Loucy (cell line): ENCODE results near the gene ZNF536.

Experiments used
- EZH2phosphoT487 ChIP-seq: fragments of 200-600 bp; IDR thresholded peaks from 2 replicates; pipeline ENCODE4 v1.6.1; 2018; ENCODE audit warnings: antibody characterized with exemption, mild to moderate bottlenecking, moderate library complexity, borderline replicate concordance
- TF ChIP-seq, protein P1 (sequence below): fragments of 200-600 bp; sonication (generic); conservative IDR thresholded peaks from 2 replicates; pipeline ENCODE4 v1.5.1; 2014; ENCODE audit warnings: mild to moderate bottlenecking, antibody characterized with exemption, low read length

- TF ChIP-seq, protein P1, sequence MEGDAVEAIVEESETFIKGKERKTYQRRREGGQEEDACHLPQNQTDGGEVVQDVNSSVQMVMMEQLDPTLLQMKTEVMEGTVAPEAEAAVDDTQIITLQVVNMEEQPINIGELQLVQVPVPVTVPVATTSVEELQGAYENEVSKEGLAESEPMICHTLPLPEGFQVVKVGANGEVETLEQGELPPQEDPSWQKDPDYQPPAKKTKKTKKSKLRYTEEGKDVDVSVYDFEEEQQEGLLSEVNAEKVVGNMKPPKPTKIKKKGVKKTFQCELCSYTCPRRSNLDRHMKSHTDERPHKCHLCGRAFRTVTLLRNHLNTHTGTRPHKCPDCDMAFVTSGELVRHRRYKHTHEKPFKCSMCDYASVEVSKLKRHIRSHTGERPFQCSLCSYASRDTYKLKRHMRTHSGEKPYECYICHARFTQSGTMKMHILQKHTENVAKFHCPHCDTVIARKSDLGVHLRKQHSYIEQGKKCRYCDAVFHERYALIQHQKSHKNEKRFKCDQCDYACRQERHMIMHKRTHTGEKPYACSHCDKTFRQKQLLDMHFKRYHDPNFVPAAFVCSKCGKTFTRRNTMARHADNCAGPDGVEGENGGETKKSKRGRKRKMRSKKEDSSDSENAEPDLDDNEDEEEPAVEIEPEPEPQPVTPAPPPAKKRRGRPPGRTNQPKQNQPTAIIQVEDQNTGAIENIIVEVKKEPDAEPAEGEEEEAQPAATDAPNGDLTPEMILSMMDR = no peak
- TF ChIP-seq EZH2phosphoT487 = no peak
Observed at GRCh38 chr19:30425885-30426838, 54.0 kb downstream of the ZNF536 start.
